Spleen (tissue), 11 donors: ENCODE results near the gene ANXA8. TPM values are rescaled to one million over a fixed set of nuclear protein-coding genes. Genes with fewer than 3 reads are reported as not detected.

Experiments
- DNase-seq: peaks from one replicate; pipeline ENCODE4 v3.0.0-alpha.2; 2020
- H3K27ac ChIP-seq, 8 donors: fragments of 200-600 bp; sonication (generic) in 7 of 8; 1 replicate in 4 of 8; 2 replicates in 4 of 8; pipeline versions ENCODE4 v1.5.0 to v1.8.0; 2016 to 2021; ENCODE audit warnings: inconsistent platforms in 4 of 8, mild to moderate bottlenecking in 4 of 8, moderate library complexity in 1 of 8
- H3K27me3 ChIP-seq, 7 donors: fragments of 200-600 bp; sonication (generic) in 6 of 7; replicated peaks in 1 of 7; 1 replicate in 4 of 7; 2 replicates in 3 of 7; pipeline versions ENCODE4 v1.5.0 to v1.8.0; 2016 to 2021; ENCODE audit warnings: inconsistent platforms in 3 of 7, mild to moderate bottlenecking in 1 of 7
- H3K36me3 ChIP-seq, 6 donors: fragments of 200-600 bp; sonication (generic) in 5 of 6; 1 replicate in 4 of 6; 2 replicates in 2 of 6; pipeline versions ENCODE4 v1.5.0 to v1.8.0; 2016 to 2021; ENCODE audit warnings: inconsistent platforms in 2 of 6
- H3K4me1 ChIP-seq, 6 donors: fragments of 200-600 bp; sonication (generic) in 5 of 6; 1 replicate in 3 of 6; 2 replicates in 3 of 6; pipeline versions ENCODE4 v1.5.0 to v1.8.0; 2016 to 2021; ENCODE audit warnings: inconsistent platforms in 3 of 6
- H3K4me3 ChIP-seq, 8 donors: fragments of 200-600 bp; sonication (generic) in 7 of 8; 1 replicate in 4 of 8; 2 replicates in 4 of 8; pipeline versions ENCODE4 v1.5.0 to v1.8.0; 2016 to 2021; ENCODE audit warnings: inconsistent platforms in 4 of 8, mild to moderate bottlenecking in 4 of 8, moderate library complexity in 2 of 8
- H3K9me3 ChIP-seq, 8 donors: fragments of 200-600 bp; sonication (generic) in 7 of 8; 1 replicate in 4 of 8; 2 replicates in 4 of 8; pipeline versions ENCODE4 v1.5.0 to v1.8.0; 2016 to 2021; ENCODE audit warnings: inconsistent platforms in 4 of 8
- POLR2A ChIP-seq, 3 donors: fragments of 450-650 bp; IDR thresholded peaks; one replicate each; pipeline ENCODE4 v1.5.1; 2017; ENCODE audit warnings: antibody characterized with exemption in 3 of 3, mild to moderate bottlenecking in 1 of 3
- POLR2AphosphoS5 ChIP-seq, 3 donors: sonication (generic); formaldehyde crosslinking; IDR thresholded peaks; one replicate each; pipeline ENCODE4 v1.5.1; 2017; ENCODE audit warnings: antibody characterized with exemption in 3 of 3
- WGBS, 5 donors: extraction: QIAGEN DNeasy Blood & Tissue Kit in 3 of 5; methylation state at CpG; one replicate each; pipeline versions ENCODE4 v1.1.5 to v1.1.7; 2013 to 2018; 5-methylcytosine and 5-hydroxymethylcytosine counted together
- intact Hi-C: fragments of 100-400 bp; cut with DNase I; formaldehyde crosslinking; loops from one replicate; pipeline ENCODE4 v1.15.0; 2023; ENCODE audit warnings: low total_unique reads
- polyA plus RNA-seq, 3 donors: library from polyadenylated mRNA; stranded (reverse); fragments of 200-250 nt; gene quantifications; one replicate each; pipeline ENCODE4 v1.2.1, GENCODE V29; 2013
- total RNA-seq, 7 donors: library from RNA; depleted of rRNA in 3 of 7; stranded (reverse); fragments of >200 nt in 3 of 7; fragmentation: NEBNext Ultra II Directional in 4 of 7; extraction: Animal tissue kit (Norgen Biotek cat#: 25700) in 4 of 7; gene quantifications; one replicate each; pipeline versions ENCODE4 v1.1.0 to v1.2.1, GENCODE V29; 2016 to 2021
- TF ChIP-seq, protein P1 (sequence below), 11 experiments: fragments of 200-600 bp in 7 of 11; fragments of 450-650 bp in 4 of 11; sonication (generic) in 4 of 11; IDR thresholded peaks in 8 of 11; conservative IDR thresholded peaks in 3 of 11; 1 replicate in 7 of 11; 2 replicates in 4 of 11; pipeline versions ENCODE4 v1.4.0 to v1.8.0; 2016 to 2021; ENCODE audit warnings: antibody characterized with exemption in 11 of 11, inconsistent platforms in 4 of 11, mild to moderate bottlenecking in 1 of 11
- donor health status: healthy with polysubstance abuse.
- donor health status: DM: no; HTN: no; CAD: no; lungs with moderate emphysema.
- donor health status: DM: no; HTN: no; CAD: no.
- donor health status: Bipolar disorder and iron deficiency.
- donor health status: healthy.
- donor health status: DM: no; HTN: no; CAD: no.
- donor health status: DM: yes; HTN: yes; CAD: no.

ANXA8 gene
- total and polyA plus RNA-seq, 10 donors, result 0.04 to 0.32 (median 0.20) TPM; not detected in 6

DNA sequence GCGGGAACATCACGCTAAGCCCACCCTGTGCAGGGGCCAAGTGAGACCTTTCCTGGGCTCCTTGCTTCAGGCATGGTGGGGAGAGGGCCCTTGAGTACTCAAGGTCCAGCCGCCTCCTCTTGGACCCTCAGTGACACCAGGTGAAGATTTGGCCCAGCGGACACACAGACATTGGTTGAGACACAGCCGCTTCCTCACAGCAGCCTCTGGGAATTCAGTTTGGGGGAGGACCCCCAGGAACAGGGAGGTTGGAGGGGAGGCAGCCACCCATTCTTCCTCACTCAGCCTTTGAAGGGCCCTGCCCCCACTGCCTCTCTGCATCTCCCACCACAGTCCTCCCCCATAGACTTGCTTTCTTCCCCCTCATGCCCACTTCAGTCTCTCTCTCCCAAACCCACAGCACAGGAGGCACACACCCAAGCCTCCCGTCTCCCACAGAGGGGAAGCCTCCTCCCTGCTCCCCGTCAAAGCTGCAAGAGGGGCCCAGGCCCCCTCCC is 31.9 kb downstream of the ANXA8 start:
- no peak overlapping the region for H3K27ac ChIP-seq
- 60 to 75% (median 70%) methylated on average over 5 to 7 of the region's 7 CpGs for WGBS, 5 donors
- peaks cover 0 to 3% (median under 1%) of the 10 kb centered on the region in 8 donors for H3K9me3 ChIP-seq
- TF ChIP-seq POLR2AphosphoS5 (IDR thresholded peaks at IDR 0.05) (no peak), POLR2A (IDR thresholded peaks at IDR 0.05) (no peak)
- TF ChIP-seq, protein P1, sequence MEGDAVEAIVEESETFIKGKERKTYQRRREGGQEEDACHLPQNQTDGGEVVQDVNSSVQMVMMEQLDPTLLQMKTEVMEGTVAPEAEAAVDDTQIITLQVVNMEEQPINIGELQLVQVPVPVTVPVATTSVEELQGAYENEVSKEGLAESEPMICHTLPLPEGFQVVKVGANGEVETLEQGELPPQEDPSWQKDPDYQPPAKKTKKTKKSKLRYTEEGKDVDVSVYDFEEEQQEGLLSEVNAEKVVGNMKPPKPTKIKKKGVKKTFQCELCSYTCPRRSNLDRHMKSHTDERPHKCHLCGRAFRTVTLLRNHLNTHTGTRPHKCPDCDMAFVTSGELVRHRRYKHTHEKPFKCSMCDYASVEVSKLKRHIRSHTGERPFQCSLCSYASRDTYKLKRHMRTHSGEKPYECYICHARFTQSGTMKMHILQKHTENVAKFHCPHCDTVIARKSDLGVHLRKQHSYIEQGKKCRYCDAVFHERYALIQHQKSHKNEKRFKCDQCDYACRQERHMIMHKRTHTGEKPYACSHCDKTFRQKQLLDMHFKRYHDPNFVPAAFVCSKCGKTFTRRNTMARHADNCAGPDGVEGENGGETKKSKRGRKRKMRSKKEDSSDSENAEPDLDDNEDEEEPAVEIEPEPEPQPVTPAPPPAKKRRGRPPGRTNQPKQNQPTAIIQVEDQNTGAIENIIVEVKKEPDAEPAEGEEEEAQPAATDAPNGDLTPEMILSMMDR (IDR thresholded peaks at IDR 0.05 in 8 of 11, conservative IDR thresholded peaks at IDR 0.05 in 3 of 11), result no peak
- intact Hi-C loops, result no loop called here
- no peak for DNase-seq
- H3K27me3 ChIP-seq, result peaks cover 0 to 10% (median 0%) of the 10 kb centered on the region in 7 donors
- no peaks in the 10 kb centered on the region for H3K4me1 ChIP-seq
- no peaks in the 10 kb centered on the region for H3K36me3 ChIP-seq
- H3K4me3 ChIP-seq, result no peak overlapping the region

DNA sequence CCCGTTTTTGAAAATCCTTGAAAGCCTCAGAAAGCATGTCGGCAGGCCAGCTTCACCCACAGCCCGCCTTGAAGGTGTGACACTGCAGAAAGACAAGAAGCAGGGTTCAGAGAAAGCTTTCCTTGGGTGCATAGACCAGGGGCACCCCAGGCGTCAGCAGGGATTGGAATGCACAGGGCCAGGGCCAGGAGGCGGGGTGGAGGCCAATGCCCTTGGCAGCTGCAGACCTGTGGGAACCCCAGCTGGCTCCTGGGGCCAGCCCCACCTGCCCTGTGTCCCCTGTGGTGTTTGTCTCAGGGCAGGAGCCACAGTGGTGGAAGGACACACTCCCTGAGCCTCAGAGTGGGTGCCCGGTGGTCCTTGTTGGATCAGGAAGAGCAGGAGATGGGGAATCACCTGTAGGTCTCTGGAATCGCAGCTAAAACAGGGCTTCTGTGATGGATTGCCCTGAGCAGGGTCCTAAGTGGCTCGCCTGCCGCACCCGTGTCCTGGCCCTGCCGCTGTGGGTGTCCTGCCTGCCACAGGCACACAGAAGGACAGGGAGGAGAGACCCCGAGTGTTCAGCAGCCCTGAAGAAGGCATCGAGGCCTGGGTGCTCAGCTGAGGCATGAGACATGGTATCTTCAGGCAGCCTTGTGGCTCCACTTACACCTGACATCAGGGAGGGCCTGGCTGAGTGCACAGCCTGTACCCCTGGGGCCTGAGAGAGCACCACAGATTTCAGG is 32.5 kb downstream of the ANXA8 start:
- no peak for TF ChIP-seq POLR2AphosphoS5 (IDR thresholded peaks at IDR 0.05)
- TF ChIP-seq POLR2A (IDR thresholded peaks at IDR 0.05), result no peak
- TF ChIP-seq, protein P1 (IDR thresholded peaks at IDR 0.05 in 8 of 11, conservative IDR thresholded peaks at IDR 0.05 in 3 of 11), result no peak
- no peaks in the 10 kb centered on the region for H3K36me3 ChIP-seq
- H3K27me3 ChIP-seq, result peaks cover 0 to 10% (median 0%) of the 10 kb centered on the region in 7 donors
- no peak overlapping the region for H3K27ac ChIP-seq
- intact Hi-C loops, result no loop called here
- H3K4me1 ChIP-seq, result no peaks in the 10 kb centered on the region
- 77 to 88% (median 83%) methylated on average over 7 to 13 of the region's 13 CpGs for WGBS, 5 donors
- peaks cover 0 to 9% (median 6%) of the 10 kb centered on the region in 8 donors for H3K9me3 ChIP-seq
- H3K4me3 ChIP-seq, result no peak overlapping the region
- peak; percentile 71 for DNase-seq

DNA sequence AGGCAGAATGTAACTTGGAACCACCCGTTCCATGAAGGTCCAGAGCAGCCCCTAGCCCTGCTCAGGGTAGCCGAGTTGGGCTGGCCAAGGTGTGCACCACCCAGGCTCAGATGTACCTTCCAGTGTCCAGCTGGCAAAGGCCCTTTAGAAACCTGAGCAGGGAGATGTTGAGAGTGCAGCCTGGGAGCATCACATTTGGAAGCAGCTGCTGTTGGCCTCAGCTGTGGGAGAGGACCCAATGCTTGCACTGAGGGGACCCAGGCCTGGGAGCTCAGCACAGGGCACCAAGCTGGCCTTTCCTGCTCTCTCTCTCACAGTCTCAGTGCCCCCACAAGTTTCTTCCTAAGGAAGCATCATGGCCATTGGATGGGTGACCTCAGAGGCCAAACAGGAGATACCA is 33.5 kb downstream of the ANXA8 start:
- no peaks in the 10 kb centered on the region for H3K4me1 ChIP-seq
- peaks cover 0 to 19% (median 16%) of the 10 kb centered on the region in 8 donors for H3K9me3 ChIP-seq
- peaks cover 0 to 10% (median 0%) of the 10 kb centered on the region in 7 donors for H3K27me3 ChIP-seq
- no peak overlapping the region for H3K4me3 ChIP-seq
- 87 to 100% (median 92%) methylated on average over 2 of the region's 2 CpGs for WGBS, 5 donors
- TF ChIP-seq POLR2AphosphoS5 (IDR thresholded peaks at IDR 0.05) (no peak), POLR2A (IDR thresholded peaks at IDR 0.05) (no peak)
- TF ChIP-seq, protein P1 (IDR thresholded peaks at IDR 0.05 in 8 of 11, conservative IDR thresholded peaks at IDR 0.05 in 3 of 11), result no peak
- DNase-seq, result peak; percentile 56
- intact Hi-C loops, result no loop called here
- H3K36me3 ChIP-seq, result no peaks in the 10 kb centered on the region
- no peak overlapping the region for H3K27ac ChIP-seq

DNA sequence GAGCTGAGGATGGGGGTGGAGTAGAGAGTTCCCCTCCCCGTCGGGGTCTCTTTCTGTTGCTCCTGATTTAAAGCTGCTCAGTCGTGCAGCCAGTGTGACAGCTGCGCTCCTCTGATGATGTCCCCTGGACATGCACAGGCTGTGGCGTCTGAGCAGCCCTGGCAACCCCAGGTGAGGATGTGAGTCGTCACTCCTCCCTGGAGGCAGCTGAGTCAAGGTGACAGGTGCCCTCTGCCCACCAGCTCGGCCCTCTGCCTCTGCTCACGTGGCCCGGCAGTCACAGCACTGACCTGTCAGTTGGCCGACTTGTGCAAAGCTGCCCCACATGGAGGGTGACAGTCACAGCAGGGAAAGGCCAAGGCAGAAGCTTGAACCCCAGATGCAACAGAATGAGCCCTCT is 33.9 kb downstream of the ANXA8 start:
- intact Hi-C loops, result no loop called here
- no peak overlapping the region for H3K27ac ChIP-seq
- DNase-seq, result peak; percentile 70
- TF ChIP-seq POLR2AphosphoS5 (IDR thresholded peaks at IDR 0.05) (no peak), POLR2A (IDR thresholded peaks at IDR 0.05) (no peak)
- TF ChIP-seq, protein P1 (IDR thresholded peaks at IDR 0.05 in 8 of 11, conservative IDR thresholded peaks at IDR 0.05 in 3 of 11), result no peak
- peaks cover 0 to 10% (median 0%) of the 10 kb centered on the region in 7 donors for H3K27me3 ChIP-seq
- H3K36me3 ChIP-seq, result no peaks in the 10 kb centered on the region
- no peak overlapping the region for H3K4me3 ChIP-seq
- H3K4me1 ChIP-seq, result no peaks in the 10 kb centered on the region
- peaks cover 0 to 24% (median 21%) of the 10 kb centered on the region in 8 donors for H3K9me3 ChIP-seq
- WGBS, 5 donors, result 70 to 78% (median 76%) methylated on average over 3 to 10 of the region's 10 CpGs
